HG02642 (cell line): Measurements from ENCODE around the gene FYCO1.
"Not testable (repeated sequence)": the region's sequence is repeated elsewhere in the genome, so short reads cannot be mapped to it uniquely, and the experiment has no call there.

Experiments
- ATAC-seq: cut with Tn5 transposase; IDR thresholded peaks from one replicate; pipeline ENCODE4 v1.9.1; 2021; ENCODE audit warnings: mild to moderate bottlenecking; ENCODE audit not compliant: unreplicated experiment, poor library complexity

Gene FYCO1

DNA sequence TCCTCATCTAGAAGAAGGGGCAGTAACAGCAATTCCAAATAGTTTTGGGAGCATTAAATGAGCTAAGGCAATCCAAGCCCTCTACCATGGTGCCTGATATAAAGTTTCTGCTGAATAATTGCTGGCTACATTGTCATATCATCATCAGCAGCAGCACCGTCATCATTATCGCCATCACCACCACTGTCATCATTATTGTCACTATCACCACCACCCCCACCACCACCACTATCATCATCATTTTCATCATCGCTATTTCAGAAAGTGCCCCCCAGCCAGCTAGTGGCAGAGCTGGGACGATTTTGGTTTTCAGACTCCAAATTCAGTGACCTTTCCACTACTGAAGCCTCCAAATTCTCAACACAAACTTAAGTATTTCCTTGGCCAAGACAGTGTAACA lies 16.6 kb upstream of the FYCO1 start:
- ATAC-seq = no peak

DNA sequence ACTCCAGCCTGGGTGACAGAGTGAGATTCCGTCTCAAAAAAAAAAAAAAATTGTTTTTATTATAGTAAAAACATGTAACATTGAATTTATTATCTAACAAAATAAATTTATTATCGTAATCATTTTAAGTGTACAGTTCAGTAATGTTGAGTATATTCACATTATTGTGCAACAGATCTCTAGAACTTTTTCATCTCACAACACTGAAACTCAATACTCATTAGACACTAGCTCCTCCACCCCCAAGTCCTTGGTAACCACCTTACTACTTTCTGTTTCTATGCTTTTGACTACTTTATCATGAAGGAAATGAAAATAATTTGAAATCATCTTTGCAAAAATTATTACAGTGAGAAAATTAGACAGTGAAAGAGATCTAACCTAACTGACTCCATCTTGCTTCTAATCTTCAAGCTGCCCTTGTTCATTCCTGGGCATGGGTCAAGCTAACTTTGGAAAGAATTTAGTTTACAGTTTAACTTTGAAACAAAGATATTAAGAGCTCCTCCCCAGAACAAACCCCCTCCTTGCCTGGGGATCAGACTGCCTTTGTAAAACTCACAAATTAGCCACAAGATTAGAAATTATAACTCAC lies 15.0 kb upstream of the FYCO1 start:
- no peak for ATAC-seq

GRCh38 chr3:46008058-46008457 lies 12.4 kb upstream of the FYCO1 start:
- no peak for ATAC-seq

DNA sequence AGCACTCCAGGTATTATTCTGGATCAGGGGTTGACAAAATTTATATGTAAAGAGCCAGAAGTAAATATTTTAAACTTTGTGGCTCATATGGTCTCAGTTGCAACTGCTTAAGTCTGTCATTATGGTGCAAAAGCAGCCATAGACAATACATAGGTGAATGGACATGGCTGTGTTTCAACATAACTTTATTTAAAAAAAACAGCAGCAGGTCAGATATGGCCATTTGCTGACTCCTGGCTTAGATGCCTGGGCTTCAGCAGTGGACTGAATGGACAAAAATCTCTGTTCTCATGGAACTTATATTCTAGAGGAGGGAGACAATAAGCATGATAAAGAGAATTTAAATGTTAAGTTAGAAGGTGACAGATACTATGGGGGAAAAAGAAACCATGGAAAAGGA lies 11.7 kb upstream of the FYCO1 start:
- ATAC-seq = no peak

DNA sequence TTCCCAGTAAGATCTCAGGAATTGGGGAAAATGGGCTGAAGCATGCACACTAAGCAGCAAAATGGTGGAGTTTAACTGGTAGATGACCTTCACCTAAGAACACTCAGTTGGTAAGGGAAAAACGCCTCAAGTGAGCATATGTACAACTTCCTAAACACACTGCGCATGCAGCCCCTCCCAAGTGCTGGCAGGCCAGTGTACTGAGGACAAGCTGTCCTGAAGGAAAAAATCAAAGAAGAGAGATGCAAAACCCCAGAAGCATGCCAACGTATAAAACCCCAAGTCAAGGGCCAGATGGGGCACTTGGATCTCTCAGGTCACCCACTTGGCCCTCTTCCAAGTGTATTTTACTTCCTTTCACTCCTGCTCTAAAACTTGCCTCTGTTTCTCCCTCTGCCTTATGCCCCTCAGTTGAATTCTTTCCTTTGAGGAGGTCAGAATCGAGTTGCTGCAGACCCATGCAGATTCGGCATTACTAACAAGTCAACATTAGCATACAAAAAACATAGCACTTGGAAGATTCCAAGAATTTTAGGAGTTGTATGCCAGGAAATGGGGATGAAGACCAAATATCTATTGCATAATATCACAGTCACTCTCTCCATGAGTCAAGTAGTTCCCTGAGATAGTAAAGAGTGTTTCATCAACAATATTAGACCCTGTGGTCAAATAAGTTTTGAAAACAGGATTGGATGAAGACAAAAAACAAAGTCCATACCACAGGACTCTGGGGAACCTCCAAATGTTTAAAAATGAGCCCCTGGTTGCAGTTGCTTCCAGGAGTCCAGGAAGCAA lies 10.8 kb upstream of the FYCO1 start:
- ATAC-seq = no peak

DNA sequence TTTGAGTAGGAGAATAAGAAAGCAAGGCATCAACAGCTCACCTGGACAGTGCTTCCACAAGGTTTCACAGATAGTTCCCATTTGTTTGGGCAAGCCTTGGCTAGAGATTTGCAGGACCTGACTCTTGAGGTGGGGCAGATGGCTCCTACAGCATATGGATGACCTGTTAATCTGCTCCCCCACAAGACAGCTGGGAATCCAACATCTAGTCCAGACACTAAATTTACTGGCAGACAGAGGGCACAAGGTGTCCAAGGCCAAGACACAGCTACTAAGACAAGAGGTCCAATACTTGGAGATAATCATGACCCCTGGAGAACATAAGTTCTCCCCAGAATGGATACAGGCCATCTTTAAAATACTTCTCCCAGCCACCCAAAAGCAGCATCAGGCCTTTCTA lies 8.1 kb upstream of the FYCO1 start:
- not testable (repeated sequence) for ATAC-seq

DNA sequence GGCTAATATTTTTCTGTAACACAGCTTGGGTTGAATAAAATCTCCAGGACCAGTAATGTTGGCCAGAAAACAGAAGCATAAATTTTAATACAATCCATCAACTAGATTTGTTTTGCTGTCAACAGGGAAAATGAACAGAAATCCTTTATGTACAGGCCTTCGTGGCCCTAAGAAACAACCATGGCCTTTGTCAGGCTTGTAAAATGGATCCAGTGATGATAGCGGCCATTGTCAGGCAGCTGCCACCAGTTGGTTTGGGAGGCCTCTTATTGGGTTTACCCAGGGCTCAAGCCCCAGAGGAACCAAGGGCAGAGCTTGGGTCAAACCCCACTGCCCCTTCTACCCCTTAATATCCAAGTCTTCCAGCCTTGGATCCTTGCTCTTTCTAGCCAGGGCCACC lies 5.6 kb upstream of the FYCO1 start:
- ATAC-seq = no peak

- no peak for ATAC-seq
These were observed 2.3 kb upstream of the FYCO1 start for GRCh38 chr3:45997942-45998341.

GRCh38 chr3:45997499-45997898 lies 1.9 kb upstream of the FYCO1 start:
- not testable (repeated sequence) for ATAC-seq

DNA sequence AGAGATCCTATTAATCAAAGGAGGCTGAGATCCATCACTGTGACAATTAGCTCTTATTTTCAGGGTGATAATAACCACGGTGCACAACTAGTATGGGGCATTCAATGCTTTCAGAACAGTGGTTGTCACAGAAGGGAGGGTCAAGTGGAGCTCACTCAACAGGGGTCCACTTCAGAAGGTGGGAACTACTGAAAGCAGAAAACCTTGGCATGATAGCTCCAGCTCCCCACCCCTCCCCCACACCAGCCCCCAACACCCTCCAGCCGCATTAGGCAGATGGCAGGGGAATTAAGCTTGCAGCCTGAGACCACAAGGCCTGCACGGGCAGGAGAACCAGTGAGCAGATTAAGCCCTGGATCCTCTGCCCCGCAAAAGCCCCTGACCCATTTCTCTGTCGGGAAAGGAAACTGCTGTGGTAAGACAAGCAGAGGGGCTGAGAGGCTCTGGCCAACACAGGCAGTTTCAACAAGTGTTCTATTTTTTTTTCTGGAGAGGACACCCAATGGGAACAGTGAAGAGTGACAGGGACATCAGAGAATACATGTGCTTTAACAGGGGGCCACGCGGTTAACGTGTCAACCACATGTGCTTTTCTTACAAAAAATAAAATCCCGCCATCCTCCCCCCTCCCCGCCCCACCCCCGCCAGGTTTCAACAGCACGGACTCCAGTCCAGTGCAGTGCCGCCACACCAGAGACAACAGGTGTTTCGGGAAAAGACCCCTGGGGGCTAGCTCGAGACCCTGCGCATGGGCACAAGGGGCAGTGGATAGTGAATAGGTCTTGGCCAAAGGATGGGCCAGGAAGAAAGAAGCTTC lies 997 bp downstream of the FYCO1 start:
- no peak for ATAC-seq

- ATAC-seq = no peak
These were observed 2.1 kb downstream of the FYCO1 start for GRCh38 chr3:45993421-45994027.

DNA sequence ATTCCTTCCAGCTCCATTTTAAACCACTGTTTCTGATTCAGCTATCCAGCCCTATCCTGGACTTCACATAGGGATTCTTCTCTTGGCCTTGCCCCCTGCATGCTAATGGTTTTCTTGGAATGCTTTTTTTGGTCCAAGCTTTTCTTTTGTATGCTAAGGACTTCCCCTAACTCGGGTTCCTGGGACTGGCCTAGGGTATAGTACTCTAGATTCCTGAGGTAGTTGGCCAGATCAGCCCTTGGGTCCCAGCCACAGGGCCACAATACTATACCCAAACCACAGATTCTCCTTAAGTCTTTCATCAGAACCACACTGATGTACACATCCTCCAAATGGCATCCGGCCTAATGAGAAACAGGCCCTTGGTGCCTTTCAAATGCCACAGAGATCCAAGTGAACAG lies 2.8 kb downstream of the FYCO1 start:
- ATAC-seq = no peak

DNA sequence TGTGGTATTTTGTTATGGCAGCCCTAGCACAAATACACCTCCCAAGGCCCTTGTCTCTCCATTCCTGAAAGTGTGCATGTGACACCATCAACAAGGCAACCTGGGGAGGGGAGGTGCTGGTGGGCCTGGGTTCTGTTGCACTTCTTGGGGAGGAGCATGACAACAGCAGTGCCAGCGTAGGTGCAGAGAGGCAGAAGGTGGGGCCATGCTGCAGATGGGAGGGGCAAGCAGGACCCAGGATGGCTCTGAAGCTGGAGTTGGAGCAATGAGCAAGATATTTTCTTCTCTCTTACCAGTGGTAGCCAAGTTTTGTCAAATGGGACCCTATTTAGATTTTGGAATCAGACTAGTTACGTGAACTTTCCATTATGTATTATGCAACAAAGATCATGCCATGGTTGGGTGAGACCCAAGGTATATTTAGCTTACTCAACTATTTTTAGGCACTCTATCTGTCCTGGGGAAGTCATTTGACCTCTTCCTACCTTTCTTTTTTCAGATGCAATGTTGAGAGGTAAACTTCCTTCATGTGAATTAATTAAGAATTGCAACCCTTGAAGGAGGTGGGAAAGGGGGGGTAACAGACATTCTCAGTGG lies 3.4 kb downstream of the FYCO1 start:
- no peak for ATAC-seq

- no peak for ATAC-seq
These were observed 4.3 kb downstream of the FYCO1 start for GRCh38 chr3:45991341-45991740.

GRCh38 chr3:45990181-45990580 lies 5.4 kb downstream of the FYCO1 start:
- ATAC-seq = no peak

- no peak for ATAC-seq
These were observed 6.8 kb downstream of the FYCO1 start for GRCh38 chr3:45988804-45989203.

DNA sequence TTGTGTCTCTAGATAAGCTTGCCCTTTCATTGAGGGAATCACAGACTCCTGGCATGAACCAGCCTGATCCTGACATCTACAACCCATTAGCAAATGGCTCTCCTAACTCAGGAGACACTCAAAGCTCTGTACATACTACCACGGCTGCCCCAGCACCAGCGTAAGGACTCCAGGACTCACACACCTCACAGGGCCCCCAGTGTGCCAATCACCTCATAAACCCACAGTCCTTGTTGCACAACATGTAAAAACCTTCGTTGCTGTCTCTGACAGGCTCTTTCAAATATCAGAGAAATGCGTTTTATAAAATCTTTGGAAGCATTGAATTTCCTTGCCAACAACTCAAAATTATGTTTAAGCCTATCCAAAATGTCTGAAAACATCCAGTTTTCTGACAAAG lies 7.3 kb downstream of the FYCO1 start:
- ATAC-seq = no peak

GRCh38 chr3:45987368-45988291 lies 8.0 kb downstream of the FYCO1 start:
- no peak for ATAC-seq

- ATAC-seq = no peak
These were observed 9.2 kb downstream of the FYCO1 start for GRCh38 chr3:45986303-45986982.
